ENCODE measurements around the gene KRT85. TPM values are rescaled to one million over a fixed set of nuclear protein-coding genes. Genes with fewer than 3 reads are reported as not detected.

KRT85 gene
- total RNA-seq, 2 experiments from 2014 or later = not detected

DNA sequence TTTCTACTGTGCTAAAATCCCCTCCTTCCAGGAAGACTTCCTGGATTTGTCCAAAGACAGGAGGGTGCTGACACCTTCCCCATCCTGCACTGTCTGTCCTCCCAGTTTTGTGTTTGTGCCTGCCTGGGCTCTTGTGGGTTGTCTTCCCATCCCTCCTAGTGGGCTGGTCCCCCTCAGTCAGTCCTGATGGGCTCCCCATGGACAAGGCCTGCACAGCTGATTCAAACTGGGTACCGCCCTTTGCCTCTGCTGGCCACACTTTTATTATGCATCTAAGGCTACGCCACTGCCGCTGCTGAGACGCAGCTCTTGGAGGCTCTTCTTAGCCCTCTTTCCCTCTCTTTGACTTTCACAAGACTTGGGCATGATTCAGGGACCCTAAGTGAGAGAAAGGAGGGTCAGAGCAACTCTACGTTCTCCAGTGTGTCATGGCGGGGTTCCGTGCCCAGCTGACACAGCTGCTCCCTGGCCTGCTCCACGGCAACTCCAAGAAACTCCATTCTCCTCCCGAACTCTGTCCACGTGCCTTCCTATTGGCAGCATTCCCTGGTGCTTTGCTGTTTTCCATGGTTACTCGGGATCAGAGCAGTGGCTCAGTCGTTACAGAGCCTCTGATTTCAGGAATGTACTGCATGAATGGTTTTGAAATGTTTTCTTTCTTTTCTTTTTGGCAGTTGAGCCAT lies 3.8 kb upstream of the KRT85 start:
- Mint-ChIP-seq H3K4me3 (no peak overlapping the region), H3K27me3 (peaks cover 36% of the 10 kb centered on the region), H3K27ac (no peak overlapping the region), H3K9me3 (no peaks in the 10 kb centered on the region), H3K4me1 (no peaks in the 10 kb centered on the region), H3K36me3 (ENCODE audit: low read depth) (no peaks in the 10 kb centered on the region)
- CTCF ChIA-PET = interaction anchor here (1.1 to 3.6 kb wide), 3 partner anchors 10 to 513 kb away, joined by 3 to 15 read pairs (median 12); no protein-coding TSS in a partner anchor
- POLR2A ChIA-PET = no interaction called here
- DNase-seq = no peak

DNA sequence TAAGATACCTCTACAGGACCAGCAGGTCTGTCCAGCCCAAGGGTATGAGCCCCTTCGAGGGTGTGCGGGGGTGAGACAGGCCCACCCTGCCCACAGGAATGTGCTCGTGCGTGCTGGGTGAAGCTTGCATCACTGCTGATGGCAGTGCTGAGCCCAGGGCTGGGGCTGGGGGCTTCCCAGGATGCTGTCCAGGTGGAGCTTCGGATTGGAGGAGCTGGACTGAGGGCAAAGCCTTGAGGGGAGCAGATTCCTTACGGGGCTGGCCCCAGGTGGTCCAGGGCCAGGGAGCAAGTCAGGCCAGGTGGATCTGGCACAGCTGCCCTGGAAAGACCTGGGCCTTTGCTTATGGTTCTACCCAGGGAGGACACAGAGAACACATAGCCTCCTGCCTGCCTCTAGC lies 2.5 kb upstream of the KRT85 start:
- Mint-ChIP-seq H3K27me3 (peaks cover 31% of the 10 kb centered on the region), H3K4me3 (no peak overlapping the region), H3K36me3 (ENCODE audit: low read depth) (no peaks in the 10 kb centered on the region), H3K9me3 (no peaks in the 10 kb centered on the region), H3K27ac (no peak overlapping the region), H3K4me1 (no peaks in the 10 kb centered on the region)
- ChIA-PET POLR2A (no interaction called here), CTCF (interaction anchor here (1.5 kb wide), 1 partner anchor 9 kb away, joined by 3 read pairs; no protein-coding TSS in a partner anchor)
- no peak for DNase-seq

DNA sequence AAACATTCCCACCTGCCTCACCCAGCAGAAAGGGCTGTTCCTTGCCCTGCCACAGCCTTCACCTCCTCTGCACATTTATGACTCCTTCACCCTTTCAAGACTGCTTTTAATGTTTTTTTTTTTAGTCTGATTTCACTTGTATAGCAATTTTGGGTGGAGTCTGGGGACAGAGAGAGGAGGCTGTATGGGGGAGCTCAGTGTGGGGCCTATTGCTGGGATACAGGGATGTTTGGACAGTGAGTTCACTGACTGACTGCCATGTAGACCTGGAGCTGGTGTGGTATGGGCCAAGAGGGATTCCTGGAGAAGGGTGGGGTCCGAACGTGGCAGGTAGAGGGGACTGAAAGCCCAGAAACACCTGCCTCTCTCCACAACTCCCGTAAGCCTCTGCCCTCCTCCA lies 1.9 kb upstream of the KRT85 start:
- DNase-seq = no peak
- Mint-ChIP-seq H3K9me3 (no peaks in the 10 kb centered on the region), H3K4me1 (no peaks in the 10 kb centered on the region), H3K27ac (no peak overlapping the region), H3K27me3 (peaks cover 28% of the 10 kb centered on the region), H3K4me3 (no peak overlapping the region), H3K36me3 (ENCODE audit: low read depth) (no peaks in the 10 kb centered on the region)
- CTCF ChIA-PET = interaction anchor here (1.5 to 1.6 kb wide), 2 partner anchors 8 to 17 kb away, joined by 3 to 4 read pairs; no protein-coding TSS in a partner anchor
- POLR2A ChIA-PET = no interaction called here

DNA sequence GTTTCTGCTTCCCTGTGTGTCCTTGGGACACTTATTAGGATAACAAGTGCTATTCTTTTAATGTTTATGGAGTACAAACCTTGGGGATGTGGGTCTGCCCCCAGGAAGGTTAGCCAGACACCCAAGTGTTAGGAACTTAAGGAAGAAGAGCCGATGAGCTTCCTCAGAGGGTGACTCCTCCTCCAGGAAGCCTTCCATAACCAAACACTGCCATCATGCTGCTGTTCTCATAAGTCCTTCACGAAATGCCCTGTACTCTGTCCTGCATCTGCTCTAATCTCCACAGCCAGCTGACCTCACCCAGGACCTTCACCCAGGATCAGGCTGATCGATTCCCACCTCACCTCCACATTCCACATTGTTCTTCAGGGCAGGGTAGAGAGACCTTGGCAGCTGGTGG lies 1.2 kb upstream of the KRT85 start:
- no peak overlapping the region for H3K4me3 Mint-ChIP-seq
- H3K27ac Mint-ChIP-seq = no peak overlapping the region
- CTCF ChIA-PET = interaction anchor here (1.5 to 1.6 kb wide), 2 partner anchors 16 to 506 kb away, joined by 3 to 4 read pairs; no protein-coding TSS in a partner anchor
- peaks cover 25% of the 10 kb centered on the region for H3K27me3 Mint-ChIP-seq
- POLR2A ChIA-PET = no interaction called here
- no peaks in the 10 kb centered on the region for H3K4me1 Mint-ChIP-seq
- no peaks in the 10 kb centered on the region for H3K9me3 Mint-ChIP-seq
- H3K36me3 Mint-ChIP-seq (ENCODE audit: low read depth) = no peaks in the 10 kb centered on the region
- no peak for DNase-seq

DNA sequence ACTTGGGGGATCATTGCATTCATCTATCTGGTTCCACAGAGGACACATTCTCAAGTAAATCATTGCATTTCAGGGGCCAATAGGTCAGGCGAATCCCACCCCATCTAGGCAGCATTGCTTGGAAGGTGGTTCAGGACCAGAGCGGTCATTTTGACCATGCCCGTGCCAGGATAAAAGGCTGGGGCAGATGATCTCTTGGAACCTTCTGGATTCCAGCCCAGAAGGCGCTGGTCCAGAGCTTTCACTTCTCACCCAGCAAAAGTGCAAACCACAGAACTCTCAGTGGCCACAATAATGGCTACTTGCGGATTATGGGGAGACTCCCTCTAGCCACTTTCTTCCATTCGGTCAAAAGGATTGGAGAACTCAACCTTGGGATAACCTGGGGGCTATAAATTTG lies 595 bp upstream of the KRT85 start:
- Mint-ChIP-seq H3K27ac (no peak overlapping the region), H3K36me3 (ENCODE audit: low read depth) (no peaks in the 10 kb centered on the region), H3K9me3 (no peaks in the 10 kb centered on the region), H3K4me3 (no peak overlapping the region), H3K27me3 (peaks cover 25% of the 10 kb centered on the region), H3K4me1 (no peaks in the 10 kb centered on the region)
- no peak for DNase-seq
- ChIA-PET CTCF (interaction anchor here (0.6 to 1.6 kb wide), 4 partner anchors 16 to 506 kb away, joined by 3 to 4 read pairs (median 3); no protein-coding TSS in a partner anchor), POLR2A (no interaction called here)

DNA sequence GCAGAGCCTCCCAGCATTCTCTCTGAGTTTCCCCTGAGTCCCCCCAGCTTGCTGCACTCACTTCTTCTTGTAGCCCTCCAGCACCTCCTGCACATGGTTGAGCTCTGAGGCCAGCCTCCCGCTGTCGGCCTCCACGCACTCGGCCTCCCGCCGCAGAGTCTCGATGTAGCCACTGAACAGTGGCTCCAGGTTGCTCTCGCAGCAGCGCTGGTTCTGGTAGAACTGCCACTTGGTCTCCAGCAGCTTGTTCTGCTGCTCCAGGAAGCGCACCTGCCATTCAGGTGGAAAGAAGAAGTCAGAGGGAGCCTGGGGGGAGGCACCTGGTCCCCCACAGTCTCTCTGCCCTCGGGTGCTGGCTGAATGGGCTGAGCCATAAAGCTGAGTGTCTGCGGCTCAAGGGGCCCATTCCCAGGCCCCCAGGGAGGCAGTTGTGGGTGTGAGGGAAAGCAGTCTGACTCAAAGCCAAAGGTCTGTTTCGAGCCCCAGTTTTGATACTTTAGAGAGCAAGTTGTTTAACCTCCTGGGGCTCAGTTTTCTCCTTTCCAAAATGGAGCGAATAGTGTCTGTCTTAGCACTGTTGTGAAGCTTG lies 2.3 kb downstream of the KRT85 start:
- no peaks in the 10 kb centered on the region for H3K36me3 Mint-ChIP-seq (ENCODE audit: low read depth)
- H3K27ac Mint-ChIP-seq = no peak overlapping the region
- no peak overlapping the region for H3K4me3 Mint-ChIP-seq
- DNase-seq = no peak
- ChIA-PET POLR2A (no interaction called here), CTCF (interaction anchor here (0.8 to 1.7 kb wide), 5 partner anchors 8 to 515 kb away, joined by 3 to 4 read pairs (median 3); no protein-coding TSS in a partner anchor)
- no peaks in the 10 kb centered on the region for H3K9me3 Mint-ChIP-seq
- H3K4me1 Mint-ChIP-seq = no peaks in the 10 kb centered on the region
- H3K27me3 Mint-ChIP-seq = peaks cover 10% of the 10 kb centered on the region

DNA sequence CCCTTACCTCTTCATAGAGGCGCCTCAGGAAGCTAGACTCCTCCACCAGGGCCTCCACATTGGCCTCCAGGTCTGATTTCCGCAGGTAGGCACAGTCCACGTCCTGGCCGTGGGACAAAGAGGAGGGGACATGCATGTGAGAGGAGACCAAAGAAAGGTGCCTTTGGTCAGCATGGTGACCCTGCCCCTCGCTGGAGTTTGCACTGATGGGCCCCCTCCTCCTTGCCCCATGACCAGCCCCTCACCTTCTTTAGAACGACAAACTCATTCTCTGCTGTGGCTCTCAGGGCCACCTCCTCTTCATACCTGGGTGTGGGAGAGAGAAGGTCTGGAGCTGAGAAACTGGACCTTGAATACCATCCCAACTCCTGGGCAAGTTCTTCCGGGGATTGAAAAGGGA lies 3.2 kb downstream of the KRT85 start:
- H3K4me3 Mint-ChIP-seq = no peak overlapping the region
- no peak for DNase-seq
- H3K9me3 Mint-ChIP-seq = no peaks in the 10 kb centered on the region
- peaks cover 6% of the 10 kb centered on the region for H3K4me1 Mint-ChIP-seq
- H3K36me3 Mint-ChIP-seq (ENCODE audit: low read depth) = no peaks in the 10 kb centered on the region
- ChIA-PET CTCF (interaction anchor here (0.8 to 1.7 kb wide), 4 partner anchors 9 to 516 kb away, joined by 3 to 4 read pairs (median 3); no protein-coding TSS in a partner anchor), POLR2A (no interaction called here)
- no peak overlapping the region for H3K27ac Mint-ChIP-seq
- peaks cover 15% of the 10 kb centered on the region for H3K27me3 Mint-ChIP-seq

DNA sequence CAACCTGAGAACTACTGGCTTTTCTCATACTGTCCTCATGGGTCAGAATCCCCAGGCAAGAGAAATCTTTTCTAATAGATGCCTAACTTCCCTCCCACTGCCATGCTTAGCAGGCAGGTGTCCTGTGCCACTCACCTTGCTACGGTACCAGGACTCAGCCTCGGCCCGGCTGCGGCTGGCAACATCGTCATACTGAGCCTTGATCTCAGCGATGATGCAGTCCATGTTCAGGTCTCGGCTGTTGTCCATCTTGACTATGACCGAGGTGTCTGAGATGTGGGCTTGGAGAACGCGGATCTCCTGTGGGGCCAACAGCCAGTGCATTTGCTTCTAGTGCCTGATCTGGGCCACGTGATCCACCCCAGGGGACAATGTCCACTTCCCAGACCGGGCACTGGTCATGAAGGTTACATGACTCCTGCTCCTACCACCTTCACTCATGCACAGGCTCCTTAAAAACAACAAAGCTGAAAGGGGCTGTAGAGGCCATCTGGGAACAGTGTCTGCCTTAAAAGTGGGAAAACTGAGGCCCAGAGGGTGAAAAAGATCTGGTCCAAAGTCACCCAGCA lies 4.1 kb downstream of the KRT85 start:
- peaks cover 10% of the 10 kb centered on the region for H3K27me3 Mint-ChIP-seq
- no peaks in the 10 kb centered on the region for H3K9me3 Mint-ChIP-seq
- H3K4me1 Mint-ChIP-seq = peaks cover 14% of the 10 kb centered on the region
- no peak for DNase-seq
- ChIA-PET CTCF (interaction anchor here (1.7 kb wide), 1 partner anchor 10 kb away, joined by 4 read pairs; no protein-coding TSS in a partner anchor), POLR2A (no interaction called here)
- H3K27ac Mint-ChIP-seq = no peak overlapping the region
- H3K36me3 Mint-ChIP-seq (ENCODE audit: low read depth) = no peaks in the 10 kb centered on the region
- H3K4me3 Mint-ChIP-seq = no peak overlapping the region

DNA sequence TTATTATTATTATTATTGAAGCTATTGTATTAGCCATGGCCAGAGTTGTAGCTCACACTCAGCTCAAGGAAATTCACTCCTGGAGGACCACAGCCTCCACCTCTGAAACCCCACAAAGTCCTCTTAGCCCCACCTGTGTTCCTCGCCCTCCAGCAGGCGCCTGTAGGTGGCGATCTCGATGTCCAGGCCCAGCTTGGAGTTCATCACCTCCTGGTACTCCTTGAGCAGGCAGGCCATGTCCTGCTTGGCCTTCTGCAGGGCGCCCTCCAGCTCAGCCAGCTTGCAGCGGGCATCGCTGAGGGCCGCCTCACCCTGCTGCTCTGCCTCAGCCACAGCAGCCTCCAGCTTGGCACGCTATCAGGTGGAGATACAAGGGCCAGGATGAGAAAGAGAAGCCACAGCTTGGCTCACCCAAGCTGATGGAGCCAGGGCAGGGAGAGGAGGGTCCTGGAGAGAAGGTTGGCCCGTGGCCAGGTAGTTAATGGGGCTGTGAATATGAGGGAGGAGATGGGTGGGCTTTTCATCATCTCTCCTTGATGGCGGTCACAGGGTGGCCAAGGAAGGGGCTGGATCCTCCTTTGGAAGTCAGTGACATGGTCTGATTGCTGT lies 5.1 kb downstream of the KRT85 start:
- CTCF ChIA-PET = interaction anchor here (0.7 to 2.4 kb wide), 12 partner anchors 9 to 517 kb away, joined by 3 to 12 read pairs (median 4); no protein-coding TSS in a partner anchor
- no peaks in the 10 kb centered on the region for H3K9me3 Mint-ChIP-seq
- no peak overlapping the region for H3K27ac Mint-ChIP-seq
- POLR2A ChIA-PET = no interaction called here
- no peak for DNase-seq
- H3K4me1 Mint-ChIP-seq = peaks cover 16% of the 10 kb centered on the region
- no peaks in the 10 kb centered on the region for H3K36me3 Mint-ChIP-seq (ENCODE audit: low read depth)
- no peak overlapping the region for H3K4me3 Mint-ChIP-seq
- peaks cover 10% of the 10 kb centered on the region for H3K27me3 Mint-ChIP-seq

DNA sequence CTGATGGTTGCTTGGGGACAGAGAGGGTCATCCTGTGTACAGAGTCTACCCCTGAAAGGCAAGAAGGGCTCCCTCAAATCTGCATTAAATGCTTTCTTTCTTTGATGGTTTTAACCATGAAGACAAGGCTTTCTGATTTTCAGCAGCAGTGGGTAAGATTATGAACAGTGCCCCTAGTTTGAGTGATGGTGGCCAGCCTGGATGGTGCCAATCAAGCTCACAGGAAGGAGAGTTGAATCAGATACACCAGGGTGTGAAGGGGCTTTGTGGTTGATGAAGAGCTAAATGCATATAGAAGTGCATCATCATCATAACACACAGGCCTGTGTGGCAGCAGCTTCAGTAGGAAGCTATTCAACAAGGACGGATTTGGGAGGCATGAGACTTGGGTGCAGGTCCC lies 5.7 kb downstream of the KRT85 start:
- Mint-ChIP-seq H3K4me3 (no peak overlapping the region), H3K4me1 (peaks cover 16% of the 10 kb centered on the region), H3K27me3 (peaks cover 9% of the 10 kb centered on the region), H3K9me3 (no peaks in the 10 kb centered on the region), H3K36me3 (ENCODE audit: low read depth) (no peaks in the 10 kb centered on the region), H3K27ac (no peak overlapping the region)
- DNase-seq = no peak
- ChIA-PET POLR2A (no interaction called here), CTCF (interaction anchor here (0.7 to 2.4 kb wide), 12 partner anchors 8 to 518 kb away, joined by 3 to 12 read pairs (median 4); no protein-coding TSS in a partner anchor)

DNA sequence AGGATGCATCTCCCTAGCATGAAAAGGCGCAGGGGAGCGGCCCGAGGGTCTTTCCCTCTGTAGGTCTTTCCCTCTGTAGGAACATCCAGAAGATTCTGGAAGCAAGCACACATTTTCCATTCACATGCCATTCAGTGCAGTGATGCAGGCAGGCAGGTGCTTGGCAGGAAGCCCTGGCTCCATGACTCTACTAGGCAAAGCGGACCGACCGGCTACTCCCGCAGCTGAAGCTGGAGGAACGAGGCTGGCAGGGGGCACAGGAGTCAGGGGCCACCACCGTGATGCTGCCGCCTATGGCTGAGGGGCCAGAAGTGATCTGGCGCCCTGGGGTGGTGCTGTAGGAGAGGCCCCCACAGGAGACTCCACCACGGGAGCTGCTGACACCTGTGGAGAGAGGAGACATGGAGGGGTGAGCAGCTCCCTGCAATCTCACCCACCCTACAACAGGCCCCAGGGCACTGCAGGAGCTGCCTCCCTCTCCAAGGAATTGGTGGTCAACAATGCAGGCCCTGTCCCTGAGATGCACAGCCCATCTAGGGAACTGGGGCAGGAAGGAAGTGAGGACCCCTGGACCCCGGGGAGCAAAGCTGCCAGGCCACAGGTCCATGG lies 6.5 kb downstream of the KRT85 start:
- ChIA-PET CTCF (interaction anchor here (0.6 to 2.4 kb wide), 6 partner anchors 9 to 519 kb away, joined by 3 to 12 read pairs (median 6); no protein-coding TSS in a partner anchor), POLR2A (no interaction called here)
- no peak for DNase-seq
- Mint-ChIP-seq H3K27ac (no peak overlapping the region), H3K36me3 (ENCODE audit: low read depth) (no peaks in the 10 kb centered on the region), H3K4me1 (peaks cover 16% of the 10 kb centered on the region), H3K27me3 (peaks cover 7% of the 10 kb centered on the region), H3K4me3 (no peak overlapping the region), H3K9me3 (no peaks in the 10 kb centered on the region)

DNA sequence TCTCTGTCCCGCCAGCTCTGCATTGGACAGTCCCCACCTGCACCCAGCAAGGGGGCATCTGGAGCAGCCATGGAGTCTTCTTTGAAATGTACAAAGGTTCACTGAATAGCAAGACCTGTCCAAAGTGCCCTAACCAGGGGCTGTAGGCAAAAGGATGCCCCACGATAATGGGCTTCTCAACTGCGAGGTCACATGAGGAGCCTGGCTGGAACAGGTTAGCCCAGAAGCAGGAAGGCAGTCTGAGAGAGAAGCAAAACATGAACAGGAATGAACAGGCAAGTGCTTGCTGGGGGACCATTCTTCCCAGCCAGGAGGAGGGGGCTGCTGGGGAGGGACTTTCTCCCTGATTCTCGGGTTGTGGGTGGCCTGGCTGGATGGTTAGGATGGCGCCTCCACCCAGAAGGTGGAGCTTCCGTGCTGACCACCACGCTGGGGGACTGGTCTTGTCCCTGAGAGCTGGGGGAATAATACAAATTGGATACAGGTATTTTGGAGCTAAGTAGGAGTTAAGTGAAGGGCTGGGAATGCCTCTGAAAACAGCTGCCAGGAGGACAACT lies 7.1 kb downstream of the KRT85 start:
- H3K4me3 Mint-ChIP-seq = no peak overlapping the region
- POLR2A ChIA-PET = no interaction called here

More for the DNA sequence above, 7.1 kb downstream of the KRT85 start:
- H3K4me1 Mint-ChIP-seq = peaks cover 16% of the 10 kb centered on the region
- H3K27ac Mint-ChIP-seq = no peak overlapping the region
- no peak for DNase-seq
- H3K9me3 Mint-ChIP-seq = no peaks in the 10 kb centered on the region
- no peaks in the 10 kb centered on the region for H3K36me3 Mint-ChIP-seq (ENCODE audit: low read depth)
- peaks cover 7% of the 10 kb centered on the region for H3K27me3 Mint-ChIP-seq
- CTCF ChIA-PET = interaction anchor here (1.0 to 2.4 kb wide), 3 partner anchors 9 to 22 kb away, joined by 3 to 12 read pairs (median 8); no protein-coding TSS in a partner anchor

Data from activated CD4-positive, alpha-beta memory T cell treated with anti-CD3 and anti-CD28 coated beads, Interleukin-2, amount 10 ng/mL, durations not matched to agents 7 days and 5 days (primary cell).